ENCODE measurements around the gene PRRC2A.

The PRRC2A gene

DNA sequence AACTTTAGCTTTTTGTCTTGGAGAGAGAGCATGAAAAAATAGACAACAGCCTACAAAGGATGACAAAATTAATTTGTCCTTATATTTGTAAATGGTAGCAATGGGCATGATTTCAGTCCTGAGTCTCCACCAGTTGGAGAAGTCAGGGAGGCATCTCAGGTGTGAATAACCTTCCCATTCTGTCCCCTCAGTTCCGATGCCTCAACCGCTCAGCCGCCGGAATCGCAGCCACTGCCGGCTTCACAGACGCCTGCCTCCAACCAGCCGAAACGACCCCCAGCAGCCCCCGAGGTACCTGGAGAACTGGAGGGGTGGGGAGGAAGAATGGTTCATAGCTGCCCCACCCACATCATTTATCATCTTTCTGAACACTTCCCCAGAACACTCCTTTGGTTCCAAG, 3.6 kb downstream of the PRRC2A start:
- no peak for DNase-seq

DNA sequence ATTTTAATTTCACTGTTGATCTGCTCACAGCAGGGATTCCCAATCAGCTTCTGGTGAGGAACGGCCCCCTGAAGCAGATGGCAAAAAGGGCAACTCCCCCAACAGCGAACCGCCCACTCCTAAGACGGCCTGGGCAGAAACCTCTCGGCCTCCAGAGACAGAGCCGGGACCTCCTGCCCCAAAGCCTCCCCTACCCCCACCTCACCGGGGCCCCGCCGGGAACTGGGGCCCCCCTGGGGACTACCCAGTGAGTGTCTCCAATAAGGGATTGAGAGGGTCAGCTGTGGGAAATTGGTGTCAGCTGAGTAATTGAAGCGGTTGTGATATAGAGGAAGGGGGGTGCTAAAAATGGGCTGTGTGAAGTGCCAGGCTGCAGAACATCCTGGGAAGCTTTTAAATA, 6.4 kb downstream of the PRRC2A start:
- no peak for DNase-seq

DNA sequence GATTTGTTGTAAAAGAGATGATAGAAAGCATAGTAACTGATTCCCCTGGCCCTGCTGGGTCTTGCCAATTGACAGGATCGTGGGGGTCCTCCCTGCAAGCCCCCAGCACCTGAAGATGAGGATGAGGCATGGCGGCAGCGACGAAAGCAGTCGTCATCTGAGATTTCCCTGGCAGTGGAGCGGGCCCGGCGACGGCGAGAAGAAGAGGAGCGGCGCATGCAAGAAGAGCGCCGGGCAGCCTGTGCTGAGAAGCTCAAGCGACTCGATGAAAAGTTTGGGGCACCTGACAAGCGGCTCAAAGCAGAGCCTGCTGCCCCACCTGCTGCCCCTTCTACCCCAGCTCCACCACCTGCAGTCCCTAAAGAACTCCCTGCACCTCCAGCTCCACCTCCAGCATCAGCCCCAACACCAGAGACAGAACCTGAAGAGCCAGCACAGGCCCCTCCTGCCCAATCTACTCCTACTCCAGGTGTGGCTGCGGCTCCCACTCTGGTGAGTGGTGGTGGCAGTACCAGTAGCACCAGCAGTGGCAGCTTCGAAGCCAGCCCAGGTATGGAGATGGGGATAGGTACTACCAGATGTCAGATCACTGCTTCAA, 7.3 kb downstream of the PRRC2A start:
- DNase-seq: no peak

DNA sequence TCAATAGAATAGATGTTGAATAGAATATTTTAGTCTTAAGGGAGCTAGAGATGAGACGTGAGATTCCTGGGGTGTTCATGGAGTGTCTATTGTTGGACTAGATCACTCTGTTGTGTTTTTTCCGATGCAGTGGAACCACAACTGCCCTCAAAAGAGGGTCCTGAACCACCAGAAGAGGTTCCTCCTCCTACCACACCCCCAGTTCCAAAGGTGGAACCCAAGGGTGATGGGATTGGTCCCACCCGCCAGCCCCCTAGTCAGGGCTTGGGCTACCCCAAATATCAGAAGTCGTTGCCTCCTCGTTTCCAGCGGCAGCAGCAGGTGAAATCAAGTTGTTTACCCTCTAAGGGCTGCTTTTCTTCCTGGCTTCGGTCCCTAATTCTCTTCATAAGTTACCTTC, 8.5 kb downstream of the PRRC2A start:
- DNase-seq: no peak

DNA sequence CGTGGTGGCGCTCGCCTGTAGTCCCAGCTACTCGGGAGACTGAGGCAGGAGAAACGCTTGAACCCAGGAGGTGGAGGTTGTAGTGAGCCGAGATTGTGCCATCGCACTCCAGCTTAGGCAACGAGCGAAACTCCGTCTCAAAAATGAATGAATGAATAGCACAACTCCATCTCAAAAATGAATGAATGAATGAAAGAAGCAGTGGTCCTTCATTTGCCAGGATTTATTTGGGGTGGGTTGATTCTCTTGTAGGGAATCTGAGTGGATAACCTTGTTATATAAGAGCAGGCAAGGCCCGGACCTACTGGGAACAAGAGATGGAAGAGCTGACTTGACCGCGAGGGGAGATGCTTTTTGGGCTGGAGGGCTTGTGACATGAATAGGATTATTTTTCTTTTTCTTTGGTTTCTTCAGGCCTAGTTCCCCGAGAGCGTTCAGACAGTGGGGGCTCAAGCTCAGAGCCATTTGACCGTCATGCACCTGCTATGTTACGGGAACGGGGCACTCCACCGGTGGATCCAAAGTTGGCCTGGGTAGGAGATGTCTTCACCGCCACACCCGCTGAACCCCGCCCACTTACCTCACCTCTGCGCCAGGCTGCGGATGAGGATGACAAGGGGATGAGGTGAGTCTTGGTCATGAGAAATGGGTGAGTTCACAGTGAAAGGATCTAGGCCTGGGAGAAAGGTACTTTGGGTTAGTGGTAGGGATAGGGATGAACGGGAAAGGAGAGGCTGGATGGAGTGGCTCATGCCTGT, 9.8 kb downstream of the PRRC2A start:
- no peak for DNase-seq

DNA sequence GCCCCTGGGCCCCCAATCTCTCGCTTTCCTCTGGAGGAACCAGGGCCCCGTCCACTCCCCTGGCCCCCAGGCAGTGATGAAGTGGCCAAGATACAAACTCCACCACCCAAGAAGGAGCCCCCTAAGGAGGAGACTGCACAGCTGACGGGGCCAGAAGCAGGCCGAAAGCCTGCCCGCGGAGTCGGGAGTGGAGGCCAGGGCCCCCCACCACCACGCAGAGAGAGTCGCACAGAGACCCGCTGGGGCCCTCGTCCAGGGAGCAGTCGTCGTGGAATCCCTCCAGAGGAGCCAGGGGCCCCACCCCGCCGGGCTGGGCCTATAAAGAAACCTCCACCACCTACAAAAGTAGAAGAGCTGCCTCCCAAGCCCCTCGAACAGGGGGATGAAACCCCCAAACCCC, 10.7 kb downstream of the PRRC2A start:
- no peak for DNase-seq

DNA sequence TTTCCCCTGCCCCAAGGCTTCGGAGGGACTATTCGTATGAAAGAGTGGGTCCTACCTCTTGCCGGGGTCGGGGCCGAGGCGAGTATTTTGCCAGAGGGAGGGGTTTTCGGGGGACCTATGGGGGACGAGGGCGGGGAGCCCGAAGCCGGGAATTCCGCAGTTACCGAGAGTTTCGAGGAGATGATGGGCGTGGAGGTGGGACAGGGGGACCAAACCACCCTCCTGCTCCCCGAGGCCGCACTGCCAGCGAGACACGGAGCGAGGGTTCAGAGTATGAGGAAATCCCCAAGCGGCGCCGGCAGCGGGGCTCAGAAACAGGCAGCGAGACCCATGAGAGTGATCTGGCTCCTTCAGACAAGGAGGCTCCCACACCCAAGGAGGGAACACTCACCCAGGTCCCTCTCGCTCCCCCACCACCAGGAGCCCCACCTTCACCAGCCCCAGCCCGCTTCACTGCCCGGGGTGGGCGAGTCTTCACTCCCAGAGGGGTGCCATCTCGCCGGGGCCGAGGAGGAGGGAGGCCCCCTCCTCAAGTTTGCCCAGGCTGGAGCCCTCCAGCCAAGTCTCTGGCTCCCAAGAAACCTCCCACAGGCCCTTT, 11.3 kb downstream of the PRRC2A start:
- no peak for DNase-seq

DNA sequence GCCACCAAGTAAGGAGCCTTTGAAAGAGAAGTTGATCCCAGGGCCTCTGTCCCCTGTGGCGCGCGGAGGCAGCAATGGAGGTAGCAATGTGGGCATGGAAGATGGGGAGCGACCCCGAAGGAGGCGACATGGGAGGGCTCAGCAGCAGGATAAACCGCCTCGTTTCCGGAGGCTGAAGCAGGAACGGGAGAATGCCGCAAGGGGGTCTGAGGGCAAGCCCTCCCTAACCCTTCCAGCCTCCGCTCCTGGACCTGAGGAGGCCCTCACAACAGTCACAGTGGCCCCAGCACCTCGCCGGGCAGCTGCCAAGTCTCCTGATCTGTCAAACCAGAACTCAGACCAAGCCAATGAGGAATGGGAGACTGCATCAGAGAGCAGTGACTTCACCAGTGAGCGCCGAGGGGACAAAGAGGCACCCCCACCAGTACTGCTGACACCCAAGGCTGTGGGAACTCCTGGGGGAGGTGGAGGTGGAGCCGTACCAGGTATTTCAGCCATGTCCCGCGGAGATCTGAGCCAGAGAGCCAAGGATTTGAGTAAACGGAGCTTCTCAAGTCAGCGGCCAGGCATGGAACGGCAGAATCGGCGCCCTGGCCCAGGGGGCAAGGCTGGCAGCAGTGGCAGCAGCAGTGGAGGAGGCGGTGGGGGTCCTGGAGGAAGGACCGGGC, 11.9 kb downstream of the PRRC2A start:
- DNase-seq: no peak

DNA sequence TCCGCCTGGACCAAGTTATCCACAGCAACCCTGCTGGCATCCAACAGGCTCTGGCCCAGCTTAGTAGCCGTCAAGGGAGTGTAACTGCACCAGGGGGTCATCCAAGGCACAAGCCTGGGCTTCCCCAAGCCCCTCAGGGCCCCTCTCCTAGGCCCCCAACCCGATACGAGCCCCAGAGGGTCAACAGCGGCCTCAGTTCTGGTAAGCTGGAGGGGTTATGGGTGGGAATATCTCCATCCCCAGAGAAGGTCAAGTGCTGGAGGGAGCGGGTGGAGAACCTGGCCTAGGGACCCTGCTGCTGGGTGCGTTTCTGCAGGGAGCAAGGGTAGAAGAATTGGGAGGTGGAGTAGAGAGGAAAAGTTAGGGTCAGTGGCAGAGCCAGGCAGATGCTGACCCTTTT, 12.9 kb downstream of the PRRC2A start:
- DNase-seq: no peak

DNA sequence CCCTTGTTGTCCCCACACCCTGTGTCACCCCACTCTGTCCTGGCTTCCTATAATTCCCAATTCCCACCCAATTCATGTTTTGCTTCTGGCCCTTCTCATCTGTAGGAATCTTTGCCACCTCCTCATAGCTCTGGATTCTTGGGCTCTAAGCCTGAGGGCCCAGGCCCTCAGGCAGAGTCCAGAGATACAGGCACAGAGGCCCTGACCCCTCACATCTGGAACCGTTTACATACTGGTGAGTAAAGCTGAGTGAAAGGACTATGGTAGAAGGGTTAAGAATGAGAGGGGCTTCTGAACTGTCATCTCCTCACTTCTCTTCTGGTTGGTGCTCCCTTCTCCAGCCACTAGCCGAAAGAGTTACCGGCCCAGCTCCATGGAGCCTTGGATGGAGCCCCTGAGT, 13.6 kb downstream of the PRRC2A start:
- no peak for DNase-seq

DNA sequence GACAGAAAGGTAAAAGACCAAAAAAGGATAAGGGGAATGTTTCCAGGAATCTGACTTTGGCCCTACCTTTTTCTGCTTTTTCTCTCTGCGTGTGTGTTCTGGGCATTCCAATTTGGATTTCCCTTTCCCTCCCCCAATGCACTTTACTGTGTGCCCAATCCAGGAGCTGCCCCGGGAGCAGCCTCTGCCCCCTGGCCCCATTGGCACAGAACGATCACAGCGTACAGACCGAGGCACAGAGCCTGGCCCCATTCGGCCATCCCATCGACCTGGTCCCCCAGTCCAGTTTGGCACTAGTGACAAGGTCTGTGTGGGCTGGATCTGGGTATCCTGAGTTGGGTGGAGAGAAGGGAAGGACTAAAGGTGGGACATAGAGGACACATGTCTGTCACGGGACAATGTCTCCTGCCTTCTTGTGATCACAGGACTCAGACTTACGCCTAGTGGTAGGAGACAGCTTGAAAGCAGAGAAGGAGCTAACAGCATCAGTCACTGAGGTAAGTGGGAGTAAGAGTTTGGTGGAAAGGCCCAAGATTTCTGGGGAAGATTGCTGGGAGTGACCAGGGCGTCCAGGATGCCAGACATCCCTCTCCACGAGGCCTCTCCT, 14.6 kb downstream of the PRRC2A start:
- DNase-seq: no peak

DNA sequence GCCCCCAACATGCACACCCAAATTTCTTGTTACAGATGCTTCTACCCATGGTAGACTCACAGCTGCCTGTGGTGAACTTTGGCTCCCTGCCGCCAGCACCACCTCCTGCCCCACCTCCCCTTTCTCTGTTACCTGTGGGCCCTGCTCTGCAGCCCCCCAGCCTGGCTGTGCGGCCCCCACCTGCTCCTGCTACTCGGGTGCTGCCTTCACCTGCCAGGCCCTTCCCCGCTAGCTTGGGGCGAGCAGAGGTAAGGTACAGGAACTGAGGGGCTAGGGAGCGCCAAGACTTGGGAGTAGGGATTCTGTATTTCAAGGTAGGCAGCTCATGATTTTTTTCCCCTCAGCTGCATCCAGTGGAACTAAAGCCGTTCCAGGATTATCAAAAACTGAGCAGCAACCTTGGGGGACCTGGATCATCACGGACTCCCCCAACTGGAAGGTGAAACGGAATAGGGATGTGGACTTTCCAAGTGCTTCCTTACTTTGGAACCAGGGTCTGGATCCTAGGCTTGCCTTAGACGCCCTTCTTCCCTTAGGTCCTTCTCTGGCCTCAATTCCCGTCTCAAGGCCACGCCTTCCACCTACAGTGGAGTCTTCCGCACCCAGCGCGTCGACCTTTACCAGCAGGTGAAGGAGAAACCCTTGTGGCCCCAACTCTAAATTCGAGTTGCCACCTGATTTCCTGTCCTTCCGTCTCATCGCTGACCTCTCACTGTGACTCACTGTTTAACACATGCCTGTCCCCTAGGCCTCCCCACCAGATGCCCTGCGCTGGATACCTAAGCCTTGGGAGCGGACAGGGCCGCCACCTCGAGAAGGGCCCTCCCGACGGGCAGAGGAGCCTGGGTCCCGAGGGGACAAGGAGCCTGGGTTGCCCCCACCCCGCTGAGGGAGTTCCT, 16.4 kb downstream of the PRRC2A start:
- no peak for DNase-seq

DNA sequence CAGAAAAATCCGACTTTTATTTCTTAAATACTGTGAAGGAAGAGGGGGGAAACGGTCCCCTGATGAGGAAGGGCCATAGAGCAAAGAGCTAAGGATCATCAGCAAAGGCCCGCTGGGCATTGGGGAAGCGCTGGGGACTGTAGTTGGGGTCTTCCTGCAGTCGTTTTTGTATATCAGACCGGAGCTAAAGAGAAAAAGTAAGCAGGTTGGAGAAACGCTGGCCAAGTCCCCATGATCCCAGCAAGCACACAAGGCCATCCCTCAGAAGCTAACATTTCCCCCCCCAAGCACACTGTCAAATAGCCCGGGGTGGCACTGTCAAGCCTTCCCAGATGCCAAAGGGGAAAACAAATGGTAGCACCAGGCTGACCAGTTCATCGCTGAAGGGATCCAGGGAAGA, 18.5 kb downstream of the PRRC2A start:
- DNase-seq: no peak

DNA sequence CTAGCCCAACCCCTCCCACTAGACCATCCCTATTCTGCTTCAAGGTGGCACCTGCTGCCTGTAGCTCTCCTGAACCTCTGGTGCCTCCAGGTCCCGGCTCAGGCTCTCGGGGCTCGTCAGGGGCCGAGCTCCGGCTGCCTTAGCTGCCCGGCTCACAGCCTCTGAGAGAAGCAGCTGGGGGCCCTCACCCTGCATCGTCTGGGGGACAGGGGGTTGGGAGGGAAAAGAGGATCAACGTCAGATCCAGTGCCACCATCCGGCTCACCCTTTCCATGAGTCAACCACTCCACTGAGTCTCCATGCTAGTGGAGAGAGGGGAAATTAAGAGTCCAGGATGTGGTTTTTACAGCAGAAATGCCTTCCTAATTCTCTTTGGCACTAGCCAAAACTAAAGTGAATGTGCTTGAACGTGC, 18.9 kb downstream of the PRRC2A start:
- DNase-seq: no peak

DNA sequence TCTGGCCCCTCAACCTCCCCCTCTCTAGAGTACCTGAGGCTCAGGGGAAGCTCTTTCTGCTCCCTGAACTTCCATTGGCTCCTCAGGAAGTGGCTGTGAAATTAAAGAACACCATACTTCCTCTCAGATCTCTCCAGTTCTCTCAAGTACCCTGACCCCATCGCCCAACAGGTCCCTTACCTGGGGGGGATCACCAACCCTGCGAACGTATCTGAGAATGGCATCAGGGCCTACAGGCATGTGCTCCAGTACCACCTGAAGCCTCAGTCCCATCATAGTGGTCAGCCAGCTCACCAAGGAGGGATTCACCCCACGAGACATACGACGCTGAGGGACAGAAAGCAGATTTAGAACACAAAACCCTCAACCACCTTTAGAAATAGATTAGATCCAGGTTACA, 20.1 kb downstream of the PRRC2A start:
- DNase-seq: no peak

DNA sequence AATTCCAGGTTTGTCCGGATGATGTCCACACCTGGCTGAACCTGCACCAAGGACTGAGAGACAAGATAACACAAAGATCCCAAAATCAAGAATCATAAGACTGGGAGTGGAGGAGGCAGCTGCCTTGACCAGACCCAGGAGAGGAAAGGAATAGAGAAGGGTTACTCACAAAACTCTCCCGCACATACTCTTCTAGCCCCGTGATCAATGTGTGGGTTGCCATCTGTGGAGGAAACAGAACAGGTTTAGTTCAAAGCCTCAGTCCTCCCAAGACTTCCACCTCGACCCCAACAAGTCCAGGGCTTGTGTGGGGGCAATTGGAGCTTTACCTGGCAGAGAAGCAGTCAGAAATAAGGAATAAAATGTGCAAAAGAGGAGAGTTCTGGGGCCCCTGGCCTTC, 20.9 kb downstream of the PRRC2A start:
- DNase-seq: no peak

DNA sequence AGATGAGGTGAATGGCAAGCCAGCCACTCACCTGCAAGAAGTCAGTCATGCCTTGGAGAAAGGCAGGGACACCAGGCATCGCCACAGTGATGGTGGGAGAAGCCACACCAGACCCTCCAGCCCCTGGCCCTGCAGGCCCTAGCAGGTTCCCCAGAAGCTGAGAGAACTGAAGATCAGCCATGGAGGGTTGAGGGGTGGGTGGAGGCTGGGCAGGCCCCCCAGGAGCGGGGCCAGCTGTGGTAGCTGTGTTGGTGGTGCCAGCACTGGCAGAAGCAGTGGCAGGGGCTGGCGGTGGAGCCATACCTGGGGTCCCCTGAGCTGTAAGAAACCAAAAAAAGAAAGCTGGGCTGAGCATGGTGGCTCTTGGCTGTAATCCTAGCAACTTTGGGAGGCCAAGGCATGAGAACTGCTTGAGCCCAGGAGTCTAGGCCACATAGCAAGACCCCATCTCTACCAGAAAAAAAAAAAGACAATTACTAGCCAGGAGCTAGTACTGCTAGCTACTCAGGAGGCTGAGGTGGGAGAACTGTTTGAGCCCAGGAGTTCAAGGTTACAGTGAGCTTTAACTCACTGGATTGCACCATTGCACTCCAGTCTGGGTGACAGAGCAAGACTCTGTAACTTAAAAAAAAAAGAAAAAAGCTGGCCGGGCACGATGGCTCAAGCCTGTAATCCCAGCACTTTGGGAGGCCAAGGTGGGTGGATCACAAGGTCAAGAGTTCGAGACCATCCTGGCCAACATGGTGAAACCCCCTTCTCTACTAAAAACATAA, 22.5 kb downstream of the PRRC2A start:
- no peak for DNase-seq

DNA sequence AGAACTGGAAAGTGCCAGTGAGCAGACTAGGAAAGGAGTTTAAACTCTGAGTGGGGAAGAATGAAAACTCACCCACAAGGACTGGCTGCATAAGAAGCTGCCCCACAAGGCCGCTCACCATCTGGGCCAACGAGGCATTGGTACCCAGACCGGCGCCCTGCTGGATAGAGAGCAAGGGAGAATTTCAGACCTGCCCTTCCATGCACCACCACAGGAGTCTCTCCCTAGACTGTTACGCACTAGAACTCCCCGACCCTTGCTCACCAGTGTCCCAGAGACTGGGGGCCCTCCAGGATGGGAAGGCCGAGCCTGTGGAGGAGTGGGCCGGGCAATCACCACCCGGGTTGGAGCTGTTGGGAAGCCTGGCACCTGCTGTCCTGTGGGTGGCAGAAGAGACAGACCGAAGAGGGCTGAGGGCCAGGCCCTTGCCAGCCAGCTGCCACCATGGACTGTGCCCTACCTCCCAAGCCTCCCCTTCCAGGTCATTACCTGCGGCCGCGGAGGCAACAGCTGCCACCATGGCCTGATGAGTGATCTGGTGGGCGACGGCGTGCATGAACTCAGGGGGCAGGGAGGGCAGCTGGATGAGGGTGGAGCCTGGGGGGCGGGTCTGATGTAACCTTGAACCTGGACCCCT, 23.4 kb downstream of the PRRC2A start:
- no peak for DNase-seq

DNA sequence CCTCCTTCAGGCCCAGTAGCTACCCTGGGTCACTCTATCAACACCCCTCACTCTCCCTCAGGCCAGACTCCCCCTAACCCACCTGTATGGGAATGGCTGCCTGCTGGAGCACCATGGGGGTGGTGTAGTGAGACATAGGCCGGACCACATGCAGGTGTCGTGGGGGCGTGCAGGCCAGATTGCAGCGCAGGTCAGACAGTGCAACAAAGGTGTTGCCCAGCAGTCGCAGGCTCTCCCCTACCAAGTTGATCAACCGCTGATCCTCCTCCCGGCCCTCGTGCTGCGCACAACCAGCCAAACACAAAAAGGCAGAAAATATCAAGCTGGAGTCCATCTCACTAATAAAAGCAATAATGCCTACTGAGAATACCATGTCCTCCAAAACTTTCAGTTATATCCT, 24.8 kb downstream of the PRRC2A start:
- no peak for DNase-seq

DNA sequence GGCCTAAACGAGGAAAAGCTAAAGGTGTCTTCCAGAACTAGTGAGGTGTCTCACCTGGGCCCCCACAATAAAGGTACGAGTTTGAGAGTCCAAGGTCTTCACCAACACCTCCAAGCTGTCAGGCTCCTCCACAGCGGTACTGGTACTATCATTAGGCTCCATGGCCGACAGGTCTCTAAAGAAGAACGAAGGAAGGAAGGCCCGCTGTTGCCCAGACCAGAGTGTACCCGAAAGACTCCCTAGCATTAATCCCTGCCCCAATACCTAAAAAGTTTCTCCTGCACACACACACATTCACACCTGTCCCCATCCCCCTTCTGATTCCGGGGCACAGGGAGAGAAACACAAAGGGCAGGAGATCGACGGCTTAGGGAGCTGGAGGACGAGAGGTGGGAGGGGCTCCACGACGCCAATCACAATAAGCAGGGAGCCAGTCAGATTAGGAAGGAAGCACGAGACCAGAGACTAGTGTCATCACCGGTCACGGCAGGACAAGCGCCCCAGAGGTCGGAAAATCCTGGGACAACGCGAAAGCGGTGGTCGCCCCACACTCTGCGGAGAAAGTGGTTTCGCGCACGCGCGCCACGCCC, 31.2 kb downstream of the PRRC2A start:
- DNase-seq: peak in 3 of 14 donors; percentile 78 to 83 (median 80)
